ENCODE measurements around the gene PTPRCAP.

The PTPRCAP gene

GRCh38 chr11:67437809-67438157 is 301 bp upstream of the PTPRCAP start:
- TF ChIP-seq CTCF (IDR thresholded peaks at IDR 0.05; ENCODE audit: low read depth, low read length): no peak

GRCh38 chr11:67436459-67437081 is 912 bp downstream of the PTPRCAP start:
- no peak overlapping the region for H3K4me3 ChIP-seq (ENCODE audit: low read depth, low read length)
- TF ChIP-seq CTCF (IDR thresholded peaks at IDR 0.05; ENCODE audit: low read depth, low read length): no peak

More at GRCh38 chr11:67437809-67438157, 301 bp upstream of the PTPRCAP start:
- H3K4me3 ChIP-seq (ENCODE audit: low read depth, low read length): no peak overlapping the region

GRCh38 chr11:67435727-67436458 is 1.6 kb downstream of the PTPRCAP start:
- H3K4me3 ChIP-seq (ENCODE audit: low read depth, low read length): no peak overlapping the region
- TF ChIP-seq CTCF (IDR thresholded peaks at IDR 0.05; ENCODE audit: low read depth, low read length): no peak

GRCh38 chr11:67435031-67435726 is 2.3 kb downstream of the PTPRCAP start:
- H3K4me3 ChIP-seq (ENCODE audit: low read depth, low read length): no peak overlapping the region
- no peak for TF ChIP-seq CTCF (IDR thresholded peaks at IDR 0.05; ENCODE audit: low read depth, low read length)

GRCh38 chr11:67434395-67434881 is 3.0 kb downstream of the PTPRCAP start:
- H3K4me3 ChIP-seq (ENCODE audit: low read depth, low read length): no peak overlapping the region
- TF ChIP-seq CTCF (IDR thresholded peaks at IDR 0.05; ENCODE audit: low read depth, low read length): no peak

GRCh38 chr11:67433536-67434394 is 3.7 kb downstream of the PTPRCAP start:
- H3K4me3 ChIP-seq (ENCODE audit: low read depth, low read length): no peak overlapping the region
- TF ChIP-seq CTCF (IDR thresholded peaks at IDR 0.05; ENCODE audit: low read depth, low read length): no peak
